BE2C (cell line): ENCODE measurements around the gene FARP1.

Source experiments
- DNase-seq: peaks from one replicate; pipeline ENCODE4 v3.0.0-alpha.2; 2020
- H3K27me3 ChIP-seq: fragments of 250-450 bp; sonication (Bioruptor Pico); 2 replicates; pipeline ENCODE4 v1.5.1; 2020; ENCODE audit warnings: mild to moderate bottlenecking
- H3K36me3 ChIP-seq: fragments of 250-450 bp; sonication (Bioruptor Pico); 2 replicates; pipeline ENCODE4 v1.5.1; 2020; ENCODE audit warnings: mild to moderate bottlenecking
- H3K4me1 ChIP-seq: fragments of 250-450 bp; sonication (Bioruptor Pico); 2 replicates; pipeline ENCODE4 v1.5.1; 2020
- H3K4me3 ChIP-seq: 2 replicates; pipeline ENCODE4 v1.5.1; 2011; ENCODE audit warnings: low read depth, low read length
- H3K9me3 ChIP-seq: fragments of 250-450 bp; sonication (Bioruptor Pico); 2 replicates; pipeline ENCODE4 v1.5.1; 2020
- CTCF ChIP-seq: IDR thresholded peaks from 2 replicates; pipeline ENCODE4 v1.5.1; 2012; ENCODE audit warnings: mild to moderate bottlenecking, low read depth, low read length

Gene FARP1

GRCh38 chr13:98308086-98308911 lies 165.4 kb downstream of the FARP1 start:
- H3K4me1 ChIP-seq: peaks cover 13% of the 10 kb centered on the region
- DNase-seq: no peak

GRCh38 chr13:98309569-98310335 lies 166.9 kb downstream of the FARP1 start:
- Histone ChIP-seq H3K9me3 (no peaks in the 10 kb centered on the region), H3K4me3 (no peak overlapping the region), H3K36me3 (no peaks in the 10 kb centered on the region), H3K27me3 (no peaks in the 10 kb centered on the region), H3K4me1 (peaks cover 16% of the 10 kb centered on the region)
- no peak for DNase-seq
- no peak for TF ChIP-seq CTCF

More at GRCh38 chr13:98308086-98308911, 165.4 kb downstream of the FARP1 start:
- no peak for TF ChIP-seq CTCF
- Histone ChIP-seq H3K4me3 (no peak overlapping the region), H3K36me3 (no peaks in the 10 kb centered on the region), H3K27me3 (no peaks in the 10 kb centered on the region), H3K9me3 (no peaks in the 10 kb centered on the region)

- TF ChIP-seq CTCF: no peak
- no peak overlapping the region for H3K4me3 ChIP-seq
- no peaks in the 10 kb centered on the region for H3K27me3 ChIP-seq
- peaks cover 16% of the 10 kb centered on the region for H3K4me1 ChIP-seq
- DNase-seq: no peak
- H3K9me3 ChIP-seq: no peaks in the 10 kb centered on the region
- H3K36me3 ChIP-seq: no peaks in the 10 kb centered on the region; the same call in 1 of the 2 replicates
Observed at GRCh38 chr13:98310485-98311199, 167.7 kb downstream of the FARP1 start.

GRCh38 chr13:98311200-98311548 lies 168.3 kb downstream of the FARP1 start:
- no peaks in the 10 kb centered on the region for H3K27me3 ChIP-seq
- TF ChIP-seq CTCF: no peak
- H3K4me1 ChIP-seq: peaks cover 16% of the 10 kb centered on the region
- no peaks in the 10 kb centered on the region; the same call in 1 of the 2 replicates for H3K36me3 ChIP-seq
- no peaks in the 10 kb centered on the region for H3K9me3 ChIP-seq
- no peak overlapping the region for H3K4me3 ChIP-seq
- DNase-seq: no peak

- H3K27me3 ChIP-seq: no peaks in the 10 kb centered on the region
- H3K4me1 ChIP-seq: peaks cover 16% of the 10 kb centered on the region
- TF ChIP-seq CTCF: no peak
Observed at GRCh38 chr13:98312606-98313005, 169.7 kb downstream of the FARP1 start.

More at GRCh38 chr13:98312606-98313005, 169.7 kb downstream of the FARP1 start:
- DNase-seq: no peak
- Histone ChIP-seq H3K9me3 (no peaks in the 10 kb centered on the region), H3K36me3 (no peaks in the 10 kb centered on the region; the same call in 1 of the 2 replicates), H3K4me3 (no peak overlapping the region)
